Effector memory CD8-positive, alpha-beta T cell (primary cell): ENCODE results near the gene AHDC1.
A peak's percentile ranks its signal among the peaks of the same experiment; 100 is the strongest.

ENCODE experiments used
- ATAC-seq: fragments of 150-1000 bp; cut with Tn5 transposase; replicated peaks from 2 replicates; pipeline ENCODE4 v1.10.0; 2021; ENCODE audit warnings: mild to moderate bottlenecking, moderate library complexity
- DNase-seq, 3 experiments: peaks; one replicate each; pipeline ENCODE4 v3.0.0; 2021
- H3K27ac Mint-ChIP-seq, 2 donors: one replicate each; pipeline ENCODE4 v1.8.0; 2022; ENCODE audit warnings: mild to moderate bottlenecking in 2 of 2, mixed read lengths in 2 of 2, moderate library complexity in 2 of 2
- H3K27me3 Mint-ChIP-seq, 2 donors: one replicate each; pipeline ENCODE4 v1.8.0; 2022; ENCODE audit warnings: mixed read lengths in 2 of 2
- H3K36me3 Mint-ChIP-seq: one replicate; pipeline ENCODE4 v1.8.0; 2022; ENCODE audit warnings: mild to moderate bottlenecking, moderate library complexity, mixed read lengths; ENCODE audit not compliant: insufficient read depth
- H3K4me1 Mint-ChIP-seq, 2 donors: one replicate each; pipeline ENCODE4 v1.8.0; 2022; ENCODE audit warnings: low read depth in 2 of 2, mixed read lengths in 2 of 2
- H3K4me3 Mint-ChIP-seq, 2 donors: one replicate each; pipeline ENCODE4 v1.8.0; 2022; ENCODE audit warnings: mild to moderate bottlenecking in 2 of 2, mixed read lengths in 2 of 2, moderate library complexity in 2 of 2
- H3K9me3 Mint-ChIP-seq, 2 donors: one replicate each; pipeline ENCODE4 v1.8.0; 2022; ENCODE audit warnings: mixed read lengths in 2 of 2

The AHDC1 gene

GRCh38 chr1:27594564-27595510 lies 9.1 kb downstream of the AHDC1 start:
- Mint-ChIP-seq H3K9me3 (no peaks in the 10 kb centered on the region), H3K4me3 (no peak overlapping the region), H3K27me3 (no peaks in the 10 kb centered on the region), H3K4me1 (peaks cover 2 to 13% of the 10 kb centered on the region in 2 donors), H3K27ac (no peak overlapping the region), H3K36me3 (no peaks in the 10 kb centered on the region)
- DNase-seq, result no peak
- peak; percentile 74 for ATAC-seq

GRCh38 chr1:27593678-27594563 lies 10.0 kb downstream of the AHDC1 start:
- no peak for DNase-seq
- Mint-ChIP-seq H3K4me1 (peaks cover 0 to 6% of the 10 kb centered on the region in 2 donors), H3K9me3 (no peaks in the 10 kb centered on the region), H3K4me3 (no peak overlapping the region), H3K27me3 (no peaks in the 10 kb centered on the region), H3K27ac (no peak overlapping the region), H3K36me3 (no peaks in the 10 kb centered on the region)
- no peak for ATAC-seq

GRCh38 chr1:27592931-27593677 lies 10.8 kb downstream of the AHDC1 start:
- H3K4me1 Mint-ChIP-seq, result peaks cover 0 to 5% of the 10 kb centered on the region in 2 donors
- H3K4me3 Mint-ChIP-seq, result no peak overlapping the region
- ATAC-seq (no peak), DNase-seq (no peak)
- no peaks in the 10 kb centered on the region for H3K9me3 Mint-ChIP-seq
- H3K27me3 Mint-ChIP-seq, result no peaks in the 10 kb centered on the region
- no peak overlapping the region for H3K27ac Mint-ChIP-seq
- H3K36me3 Mint-ChIP-seq, result no peaks in the 10 kb centered on the region

- Mint-ChIP-seq H3K27ac (no peak overlapping the region), H3K36me3 (no peaks in the 10 kb centered on the region), H3K27me3 (no peaks in the 10 kb centered on the region), H3K4me3 (no peak overlapping the region), H3K4me1 (no peaks in the 10 kb centered on the region), H3K9me3 (no peaks in the 10 kb centered on the region)
- no peak for DNase-seq
- ATAC-seq, result no peak
These were observed 11.6 kb downstream of the AHDC1 start for GRCh38 chr1:27592232-27592930.

GRCh38 chr1:27591622-27592021 lies 12.3 kb downstream of the AHDC1 start:
- Mint-ChIP-seq H3K27ac (no peak overlapping the region), H3K9me3 (no peaks in the 10 kb centered on the region), H3K4me1 (no peaks in the 10 kb centered on the region), H3K36me3 (no peaks in the 10 kb centered on the region), H3K4me3 (no peak overlapping the region), H3K27me3 (no peaks in the 10 kb centered on the region)
- ATAC-seq (no peak), DNase-seq (no peak)

GRCh38 chr1:27590917-27591508 lies 12.9 kb downstream of the AHDC1 start:
- H3K9me3 Mint-ChIP-seq, result no peaks in the 10 kb centered on the region
- ATAC-seq (no peak), DNase-seq (no peak)
- no peaks in the 10 kb centered on the region for H3K27me3 Mint-ChIP-seq
- no peak overlapping the region for H3K4me3 Mint-ChIP-seq
- no peaks in the 10 kb centered on the region for H3K4me1 Mint-ChIP-seq
- H3K27ac Mint-ChIP-seq, result no peak overlapping the region
- H3K36me3 Mint-ChIP-seq, result no peaks in the 10 kb centered on the region

GRCh38 chr1:27589841-27590426 lies 14.0 kb downstream of the AHDC1 start:
- Mint-ChIP-seq H3K4me3 (no peak overlapping the region), H3K9me3 (no peaks in the 10 kb centered on the region), H3K36me3 (no peaks in the 10 kb centered on the region), H3K27ac (no peak overlapping the region), H3K27me3 (no peaks in the 10 kb centered on the region), H3K4me1 (no peaks in the 10 kb centered on the region)
- no peak for DNase-seq
- no peak for ATAC-seq

GRCh38 chr1:27589441-27589840 lies 14.5 kb downstream of the AHDC1 start:
- H3K27me3 Mint-ChIP-seq, result no peaks in the 10 kb centered on the region
- H3K36me3 Mint-ChIP-seq, result no peaks in the 10 kb centered on the region

GRCh38 chr1:27588256-27589232 lies 15.4 kb downstream of the AHDC1 start:
- Mint-ChIP-seq H3K27ac (no peak overlapping the region), H3K36me3 (no peaks in the 10 kb centered on the region), H3K4me3 (no peak overlapping the region), H3K27me3 (no peaks in the 10 kb centered on the region), H3K4me1 (peaks cover under 1 to 4% of the 10 kb centered on the region in 2 donors), H3K9me3 (no peaks in the 10 kb centered on the region)
- no peak for ATAC-seq
- DNase-seq, result no peak

More at GRCh38 chr1:27589441-27589840, 14.5 kb downstream of the AHDC1 start:
- no peaks in the 10 kb centered on the region for H3K4me1 Mint-ChIP-seq
- H3K27ac Mint-ChIP-seq, result no peak overlapping the region
- H3K9me3 Mint-ChIP-seq, result no peaks in the 10 kb centered on the region
- DNase-seq (no peak), ATAC-seq (no peak)
- no peak overlapping the region for H3K4me3 Mint-ChIP-seq

- H3K27me3 Mint-ChIP-seq, result no peaks in the 10 kb centered on the region
- no peak overlapping the region for H3K27ac Mint-ChIP-seq
- no peak overlapping the region for H3K4me3 Mint-ChIP-seq
- H3K36me3 Mint-ChIP-seq, result peaks cover 8% of the 10 kb centered on the region
- DNase-seq (no peak), ATAC-seq (no peak)
- no peaks in the 10 kb centered on the region for H3K9me3 Mint-ChIP-seq
- H3K4me1 Mint-ChIP-seq, result peaks cover 7 to 14% of the 10 kb centered on the region in 2 donors
These were observed 18.3 kb downstream of the AHDC1 start for GRCh38 chr1:27585684-27586083.

GRCh38 chr1:27584453-27584852 lies 19.5 kb downstream of the AHDC1 start:
- H3K27ac Mint-ChIP-seq, result no peak overlapping the region
- H3K27me3 Mint-ChIP-seq, result no peaks in the 10 kb centered on the region
- H3K9me3 Mint-ChIP-seq, result no peaks in the 10 kb centered on the region

More at GRCh38 chr1:27584453-27584852, 19.5 kb downstream of the AHDC1 start:
- DNase-seq (no peak), ATAC-seq (no peak)
- Mint-ChIP-seq H3K4me3 (no peak overlapping the region), H3K4me1 (peaks cover 9 to 22% of the 10 kb centered on the region in 2 donors), H3K36me3 (peaks cover 8% of the 10 kb centered on the region)
